ENCODE results near the gene CSTF1. TPM values are rescaled to one million over a fixed set of nuclear protein-coding genes. Genes with fewer than 3 reads are reported as not detected.
"Not testable (repeated sequence)": the region's sequence is repeated elsewhere in the genome, so short reads cannot be mapped to it uniquely, and the experiment has no call there.

CSTF1 gene
- total RNA-seq, 1 donor from 2014 or later, result 29.0 TPM

GRCh38 chr20:56403465-56403864, 11.0 kb downstream of the CSTF1 start:
- DNase-seq (ENCODE audit: extremely low read depth, low read depth, low spot score), result no peak

- not testable (repeated sequence) for DNase-seq (ENCODE audit: extremely low read depth, low read depth, low spot score)
Observed at GRCh38 chr20:56405356-56405755, 12.9 kb downstream of the CSTF1 start.

DNA sequence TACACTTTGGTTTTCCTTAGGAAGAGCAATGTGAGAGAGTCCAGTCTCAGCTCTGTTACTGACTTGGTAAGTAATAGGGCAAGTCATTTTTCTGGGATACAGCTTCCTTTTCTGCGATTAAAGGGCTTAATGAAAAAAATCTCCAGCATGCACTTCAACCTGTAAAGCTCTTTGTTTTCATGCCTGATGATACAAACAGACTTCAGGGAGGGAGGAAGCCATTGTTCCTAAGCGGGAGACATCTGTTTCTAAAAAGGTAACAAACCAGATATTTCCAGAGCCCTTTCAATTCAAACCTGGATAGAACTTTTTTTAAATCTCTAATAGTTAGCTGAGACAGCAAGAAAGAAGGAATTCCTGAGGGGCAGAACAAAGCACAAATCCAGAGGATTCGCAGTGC, 14.5 kb downstream of the CSTF1 start:
- no peak for DNase-seq (ENCODE audit: extremely low read depth, low read depth, low spot score)

DNA sequence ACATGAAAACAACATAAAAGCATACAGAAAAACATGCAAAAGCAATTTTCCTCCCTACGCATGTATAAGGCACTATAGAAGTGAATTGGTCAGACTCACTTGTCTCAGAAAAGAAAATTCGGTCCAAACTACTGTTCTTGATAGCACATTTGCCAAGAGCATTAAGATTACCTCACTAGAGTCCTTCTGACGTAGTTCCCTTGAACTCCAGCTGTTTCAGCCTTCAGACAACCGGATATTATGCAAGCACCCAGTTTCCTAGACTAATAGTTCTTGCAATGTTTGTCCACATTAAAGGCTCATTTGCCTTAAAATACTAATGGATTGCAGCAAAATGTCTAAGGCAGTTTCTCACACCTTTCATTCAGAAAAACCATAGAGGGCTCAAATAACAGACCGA, 17.1 kb downstream of the CSTF1 start:
- no peak for DNase-seq (ENCODE audit: extremely low read depth, low read depth, low spot score)

GRCh38 chr20:56409956-56410355, 17.5 kb downstream of the CSTF1 start:
- DNase-seq (ENCODE audit: extremely low read depth, low read depth, low spot score), result no peak

GRCh38 chr20:56411287-56411686, 18.8 kb downstream of the CSTF1 start:
- DNase-seq (ENCODE audit: extremely low read depth, low read depth, low spot score), result not testable (repeated sequence)

- no peak for DNase-seq (ENCODE audit: extremely low read depth, low read depth, low spot score)
Observed at GRCh38 chr20:56411759-56412472, 19.5 kb downstream of the CSTF1 start, which contains the start of gene CASS4. TSS of gene CASS4 (plus strand) at chr20:56412260. CDS start at chr20:56412459, 199 bp downstream.

- no peak for DNase-seq (ENCODE audit: extremely low read depth, low read depth, low spot score)
Observed at GRCh38 chr20:56412473-56412790, 20.0 kb downstream of the CSTF1 start.

DNA sequence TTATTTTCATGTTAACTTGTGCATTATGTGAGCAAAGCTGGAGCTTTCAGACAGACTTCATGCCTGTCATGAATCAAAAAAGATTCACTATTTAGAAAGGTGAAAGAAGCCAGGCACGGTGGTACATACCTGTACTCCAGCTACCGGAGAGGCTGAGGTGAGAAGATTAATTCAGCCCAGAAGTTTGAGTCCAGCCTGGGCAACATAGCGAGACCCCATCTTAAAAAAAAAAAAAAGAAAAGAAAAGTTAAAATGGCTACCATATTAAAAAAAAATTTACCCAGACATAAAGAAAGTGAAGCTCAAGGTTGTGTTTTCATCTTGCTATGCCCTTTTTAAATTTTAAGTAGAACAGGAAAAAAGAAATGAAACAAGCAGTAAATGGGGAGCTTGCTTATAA, 20.5 kb downstream of the CSTF1 start:
- no peak for DNase-seq (ENCODE audit: extremely low read depth, low read depth, low spot score)

GRCh38 chr20:56414842-56415765, 22.7 kb downstream of the CSTF1 start:
- DNase-seq (ENCODE audit: extremely low read depth, low read depth, low spot score), result no peak

DNA sequence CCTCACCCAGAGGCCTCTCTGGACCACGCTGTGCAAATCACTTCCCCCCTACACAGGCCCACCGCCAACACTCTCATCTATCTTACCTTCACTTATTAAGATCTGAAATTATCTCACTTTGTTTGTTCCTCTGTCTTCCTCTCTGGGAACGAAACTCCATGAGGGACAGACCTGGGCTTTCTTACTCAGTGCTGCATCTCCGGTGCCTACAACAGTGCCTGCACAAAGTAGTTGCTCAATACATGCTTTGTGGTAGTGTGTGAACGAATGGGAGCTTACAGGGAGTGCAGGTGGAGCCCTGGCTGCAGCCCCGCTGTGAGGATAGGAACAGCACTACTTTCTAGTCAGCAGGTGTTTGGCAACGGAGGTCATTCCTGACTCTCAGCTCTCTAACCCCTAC, 25.0 kb downstream of the CSTF1 start:
- DNase-seq (ENCODE audit: extremely low read depth, low read depth, low spot score), result no peak

DNA sequence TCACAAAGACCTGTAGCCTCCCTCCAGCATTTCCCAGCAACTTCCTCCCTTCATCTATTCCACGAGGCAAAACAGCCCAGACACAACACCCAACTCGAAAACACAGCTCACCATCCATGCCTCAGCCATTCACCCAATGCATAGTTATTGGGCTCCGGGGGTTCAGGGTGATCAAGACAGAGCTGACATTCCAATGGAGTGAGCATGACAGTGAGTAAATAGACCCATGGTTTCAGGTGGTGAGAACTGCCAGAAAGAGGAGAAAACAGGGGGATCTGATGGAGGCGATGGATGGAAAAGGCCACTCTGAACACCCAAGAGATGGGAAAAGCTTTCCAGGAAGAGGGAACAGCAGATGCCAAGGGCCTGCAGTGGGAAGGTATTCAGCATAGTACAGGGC, 25.5 kb downstream of the CSTF1 start:
- DNase-seq (ENCODE audit: extremely low read depth, low read depth, low spot score), result no peak

- DNase-seq (ENCODE audit: extremely low read depth, low read depth, low spot score), result no peak
Observed at GRCh38 chr20:56418385-56418861, 26.0 kb downstream of the CSTF1 start.

DNA sequence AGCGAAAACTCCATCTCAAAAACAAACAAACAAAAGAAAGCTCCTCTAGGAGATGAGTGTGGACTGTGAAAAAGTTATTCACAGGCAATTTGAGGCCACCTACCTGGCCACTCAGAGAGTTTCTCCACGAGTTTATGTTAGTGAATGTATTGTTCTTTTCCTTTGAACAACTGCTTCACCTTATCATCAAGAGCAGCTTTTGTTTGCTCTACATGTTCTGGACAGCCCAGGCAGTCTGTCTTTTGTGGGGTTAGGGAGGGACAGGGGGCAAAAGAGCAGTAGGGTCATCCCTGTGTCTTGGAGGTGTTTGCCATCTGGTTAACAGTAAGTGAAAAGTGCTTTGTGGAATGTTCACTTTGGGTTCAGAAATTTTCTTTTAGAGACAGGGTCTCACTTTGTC, 27.6 kb downstream of the CSTF1 start:
- no peak for DNase-seq (ENCODE audit: extremely low read depth, low read depth, low spot score)

DNA sequence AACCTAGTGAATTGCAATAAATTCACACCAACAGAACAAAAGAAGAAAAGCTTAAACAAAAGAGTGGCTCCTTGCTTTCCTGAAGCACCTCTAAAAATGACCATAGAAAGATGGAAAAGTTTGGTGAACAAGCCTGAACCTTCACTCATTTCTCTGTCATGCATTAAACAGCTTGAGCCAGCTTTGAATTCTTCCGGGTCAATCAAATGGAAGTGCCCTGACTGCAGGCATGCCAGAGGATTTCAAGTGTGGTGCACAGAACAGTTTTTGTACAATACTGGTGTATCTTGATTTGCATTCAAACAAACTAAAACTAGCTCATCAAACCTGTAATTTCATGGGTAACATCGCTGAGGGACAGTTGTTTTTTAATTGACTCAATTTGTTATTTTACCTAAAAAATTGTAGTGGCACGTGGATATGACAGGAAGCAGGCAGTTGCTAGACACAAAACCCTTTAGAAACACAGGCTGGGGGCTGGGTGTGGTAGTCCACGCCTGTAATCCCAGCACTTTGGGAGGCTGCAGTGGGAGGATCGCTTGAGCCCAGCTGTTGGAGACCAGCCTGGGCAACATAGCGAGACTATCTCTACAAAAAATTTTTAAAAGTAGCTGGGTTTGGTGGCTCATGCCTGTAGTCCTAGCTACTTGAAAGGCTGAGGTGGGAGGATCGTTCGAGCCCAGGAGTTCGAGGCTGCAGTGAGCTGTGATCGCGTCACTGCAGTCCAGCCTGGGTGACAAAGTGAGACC, 28.7 kb downstream of the CSTF1 start:
- DNase-seq (ENCODE audit: extremely low read depth, low read depth, low spot score), result no peak

GRCh38 chr20:56422076-56422823, 29.8 kb downstream of the CSTF1 start:
- no peak for DNase-seq (ENCODE audit: extremely low read depth, low read depth, low spot score)

GRCh38 chr20:56422824-56423189, 30.4 kb downstream of the CSTF1 start:
- DNase-seq (ENCODE audit: extremely low read depth, low read depth, low spot score), result no peak

GRCh38 chr20:56423211-56423610, 30.8 kb downstream of the CSTF1 start:
- DNase-seq (ENCODE audit: extremely low read depth, low read depth, low spot score), result no peak

DNA sequence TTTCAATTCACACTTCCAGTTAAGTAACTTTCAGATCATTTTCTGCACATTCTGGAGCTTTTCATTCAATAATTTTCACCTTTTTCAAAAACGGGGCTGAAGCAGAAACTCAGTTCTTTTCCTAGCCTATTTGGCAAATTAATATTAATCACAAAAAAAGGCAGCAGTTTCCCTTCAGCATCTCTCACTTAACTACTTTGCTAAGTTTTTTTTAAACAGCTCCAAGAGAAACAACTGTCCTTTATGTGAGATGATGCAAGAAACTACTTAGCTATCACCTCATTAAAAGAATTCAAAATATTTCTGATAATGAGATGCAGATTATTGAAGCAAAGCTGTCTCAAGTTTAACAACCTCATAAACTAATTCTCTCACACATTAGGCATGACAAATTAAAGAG, 31.4 kb downstream of the CSTF1 start:
- DNase-seq (ENCODE audit: extremely low read depth, low read depth, low spot score), result no peak

DNA sequence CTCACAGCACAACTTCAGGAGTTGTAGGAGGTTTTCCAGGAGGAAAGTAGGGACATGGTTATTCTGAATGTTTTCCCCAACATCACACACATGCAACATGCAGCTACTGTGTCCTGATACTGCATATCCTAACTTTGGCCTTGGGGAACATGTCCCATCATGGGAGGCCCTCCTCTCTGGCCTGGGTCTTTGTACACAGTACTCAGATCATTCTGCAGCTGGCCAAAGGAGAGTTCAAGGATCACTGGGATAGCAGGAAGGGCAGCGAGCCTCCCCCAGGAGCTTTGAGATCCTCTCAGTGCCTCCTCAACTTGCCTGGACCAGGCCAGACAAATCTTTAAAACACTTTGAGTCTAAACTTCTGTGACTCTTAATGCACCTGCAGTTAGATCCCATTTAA, 32.5 kb downstream of the CSTF1 start:
- no peak for DNase-seq (ENCODE audit: extremely low read depth, low read depth, low spot score)

GRCh38 chr20:56426026-56426425, 33.6 kb downstream of the CSTF1 start:
- DNase-seq (ENCODE audit: extremely low read depth, low read depth, low spot score), result no peak

Data from glomerular endothelial cell (primary cell).